Hippocampal formation (tissue), 2 donors: ENCODE measurements around the gene USP3.
A peak's percentile ranks its signal among the peaks of the same experiment; 100 is the strongest.
"Not testable (repeated sequence)": the region's sequence is repeated elsewhere in the genome, so short reads cannot be mapped to it uniquely, and the experiment has no call there.

Experiments
- DNase-seq, 2 donors: peaks; one replicate each; lab custom pipeline; 2025; lab: John Stamatoyannopoulos, UW

USP3 gene

GRCh38 chr15:63476229-63476632 lies 28.2 kb upstream of the USP3 start:
- no peak for DNase-seq

GRCh38 chr15:63478243-63478642 lies 26.1 kb upstream of the USP3 start:
- DNase-seq: no peak

DNA sequence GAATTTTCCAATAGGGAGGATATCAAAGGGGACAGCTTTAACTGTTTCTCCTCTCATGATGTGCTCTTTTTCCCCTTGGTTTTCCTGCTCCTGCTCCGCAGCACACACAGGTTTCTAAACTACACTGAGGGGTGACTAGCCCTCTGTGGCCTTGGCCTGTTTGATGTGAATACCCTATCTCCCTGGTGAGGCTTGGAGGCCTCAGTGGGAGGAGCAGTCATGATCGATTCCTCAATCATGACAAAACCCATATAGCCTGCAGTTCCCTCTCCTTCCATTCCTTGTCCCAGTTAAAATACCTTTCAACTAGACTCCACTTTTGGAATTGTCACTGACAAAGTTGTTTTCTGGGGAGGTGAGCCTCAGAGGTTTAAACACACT lies 24.0 kb upstream of the USP3 start:
- DNase-seq: no peak

- no peak for DNase-seq
Measured at GRCh38 chr15:63481105-63481810, 23.1 kb upstream of the USP3 start.

DNA sequence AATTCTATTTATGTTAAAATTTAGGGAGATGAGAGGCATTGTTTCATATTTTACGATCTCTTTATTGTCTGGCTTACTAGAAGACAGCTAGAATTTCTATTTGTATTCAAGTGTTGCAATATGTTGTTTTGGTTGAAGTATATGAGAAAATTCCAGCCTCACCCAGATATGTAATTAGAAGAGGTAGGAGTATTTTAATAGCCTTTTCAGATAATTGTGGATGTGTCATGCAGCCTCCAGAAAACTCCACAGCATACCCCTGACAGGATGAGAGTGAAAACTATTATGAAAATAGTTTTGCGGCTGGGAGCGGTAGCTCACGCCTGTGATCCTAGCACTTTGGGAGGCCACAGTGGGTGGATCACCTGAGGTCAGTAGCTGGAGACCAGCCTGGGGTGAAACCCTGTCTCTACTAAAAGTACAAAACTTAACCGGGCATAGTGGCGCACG lies 21.5 kb upstream of the USP3 start:
- no peak for DNase-seq

- DNase-seq: no peak
Measured at GRCh38 chr15:63483521-63484371, 20.6 kb upstream of the USP3 start.

- no peak for DNase-seq
Measured at GRCh38 chr15:63484433-63485186, 19.8 kb upstream of the USP3 start.

GRCh38 chr15:63487076-63487757 lies 17.2 kb upstream of the USP3 start:
- DNase-seq: peak in 1 of 2 donors; percentile 74

DNA sequence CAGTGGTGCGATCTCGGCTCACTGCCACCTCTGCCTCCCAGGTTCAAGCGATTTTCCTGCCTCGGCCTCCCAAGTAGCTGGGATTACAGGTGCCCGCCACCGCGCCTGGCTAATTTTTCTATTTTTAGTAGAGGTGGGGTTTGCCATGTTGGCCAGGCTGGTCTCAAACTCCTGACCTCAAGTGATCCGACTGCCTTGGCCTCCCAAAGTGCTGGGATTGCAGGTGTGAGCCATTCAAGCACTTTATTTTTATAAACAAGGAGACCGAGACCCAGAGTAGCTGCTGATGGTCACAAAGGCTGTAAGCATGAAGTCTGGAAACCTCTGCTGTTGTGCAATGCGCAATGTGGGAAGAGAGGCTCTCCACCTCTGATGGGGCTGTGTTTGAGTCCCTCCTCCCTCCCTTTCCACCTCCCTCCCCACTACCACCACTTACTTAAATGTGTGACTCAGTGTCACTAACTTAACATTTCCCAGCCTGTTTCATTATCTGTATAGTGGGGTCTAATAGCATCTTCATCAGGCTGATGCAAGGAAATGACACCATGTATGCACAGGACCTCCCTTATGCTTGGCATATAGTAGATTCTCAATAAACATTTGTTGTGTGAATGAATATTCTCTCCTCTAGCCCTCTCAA lies 16.5 kb upstream of the USP3 start:
- DNase-seq: not testable (repeated sequence)

- no peak for DNase-seq
Measured at GRCh38 chr15:63488398-63488960, 15.9 kb upstream of the USP3 start.

DNA sequence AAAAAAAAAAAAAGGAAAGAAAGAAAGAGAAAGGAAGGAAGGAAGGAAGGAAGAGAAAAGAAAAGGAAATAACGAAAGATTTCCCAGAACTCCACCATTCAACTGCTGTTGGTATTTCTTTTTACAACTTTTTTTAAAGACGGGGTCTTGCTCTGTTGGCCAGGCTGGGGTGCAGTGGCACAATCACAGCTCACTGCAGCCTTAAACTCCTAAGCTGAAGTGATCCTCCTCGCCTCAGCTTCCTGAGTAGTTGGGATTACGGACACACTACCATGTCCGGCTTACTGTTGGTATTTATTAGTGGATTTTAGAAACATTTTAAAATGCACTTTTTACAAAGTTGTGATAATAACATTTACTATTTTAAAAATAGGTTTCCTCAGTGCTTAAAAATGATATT lies 15.0 kb upstream of the USP3 start:
- DNase-seq: no peak

DNA sequence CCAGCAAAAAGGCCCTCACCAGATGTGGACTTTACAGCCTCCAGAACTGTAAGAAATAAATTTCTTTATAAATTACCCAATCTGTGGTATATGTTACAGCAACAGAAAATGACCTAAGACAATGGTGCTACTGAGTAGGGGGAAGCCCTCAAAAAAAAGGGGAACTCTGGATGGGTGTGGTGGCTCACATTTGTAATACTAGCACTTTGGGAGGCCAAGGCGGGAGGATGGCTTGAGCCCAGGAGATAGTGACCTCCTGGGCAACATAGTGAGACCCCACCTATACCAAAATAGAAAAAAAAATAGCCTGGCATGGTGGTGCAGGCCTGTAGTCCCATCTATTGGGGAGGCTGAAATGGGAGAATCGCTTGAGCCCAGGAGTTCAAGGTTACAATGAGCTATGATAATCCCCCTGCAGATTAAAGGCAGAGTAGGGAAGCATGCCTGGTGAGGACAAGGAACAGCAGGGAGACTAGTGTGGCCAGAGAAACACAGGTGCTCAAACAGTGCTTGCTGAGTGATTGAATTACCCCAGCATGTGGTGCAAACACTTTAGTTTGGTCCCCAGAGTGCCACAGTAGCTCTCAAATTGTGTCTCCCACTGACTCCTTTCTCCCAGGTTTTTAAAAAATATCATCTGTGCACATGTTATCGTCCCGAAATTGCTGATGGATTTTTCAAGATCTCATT lies 13.9 kb upstream of the USP3 start:
- no peak for DNase-seq

- no peak for DNase-seq
Measured at GRCh38 chr15:63491116-63491827, 13.1 kb upstream of the USP3 start.

DNA sequence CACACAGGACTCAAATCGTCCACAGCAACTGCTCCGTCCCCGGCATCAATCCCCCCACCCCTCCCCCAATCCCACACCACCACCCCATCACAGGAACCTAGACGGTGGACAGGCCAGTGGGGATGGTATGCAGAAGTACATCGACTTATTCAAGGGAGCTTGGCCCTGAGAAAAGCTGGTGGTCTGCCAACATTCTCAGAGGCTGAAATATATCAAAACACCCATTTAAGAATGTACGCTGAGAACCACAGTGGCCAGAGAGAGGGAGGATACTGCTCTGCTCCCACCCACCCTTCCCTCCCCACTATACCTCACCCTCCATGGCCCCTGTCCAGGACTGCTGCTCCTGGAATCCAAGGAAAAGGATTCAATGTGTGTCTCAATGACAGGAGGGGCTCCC lies 12.4 kb upstream of the USP3 start:
- DNase-seq: no peak

DNA sequence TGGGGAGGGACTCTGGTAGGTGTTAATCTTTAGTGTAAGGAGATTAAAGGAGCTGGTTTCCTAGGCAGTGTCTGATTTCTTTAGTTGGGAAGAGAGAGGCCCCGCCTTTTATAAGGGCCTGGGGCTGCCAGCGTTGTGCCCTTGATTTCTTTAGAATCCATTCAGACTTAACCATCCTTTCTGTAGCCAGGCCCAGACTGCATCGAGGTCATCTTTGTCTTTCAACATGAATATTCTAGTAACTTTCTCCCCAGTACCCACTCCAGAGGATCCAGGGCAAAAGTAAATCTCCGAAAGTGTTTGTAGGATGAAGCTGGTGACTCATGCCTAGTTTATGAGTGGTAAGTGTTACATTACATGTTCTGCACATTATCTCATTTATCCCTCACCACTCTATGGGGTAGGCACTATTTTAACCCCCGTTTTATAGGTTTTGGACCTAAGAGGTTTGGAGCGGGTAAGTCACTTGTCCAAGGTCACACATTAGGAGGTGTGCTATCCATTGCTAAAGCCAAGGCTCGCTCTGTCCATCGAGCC lies 11.8 kb upstream of the USP3 start:
- DNase-seq: no peak

DNA sequence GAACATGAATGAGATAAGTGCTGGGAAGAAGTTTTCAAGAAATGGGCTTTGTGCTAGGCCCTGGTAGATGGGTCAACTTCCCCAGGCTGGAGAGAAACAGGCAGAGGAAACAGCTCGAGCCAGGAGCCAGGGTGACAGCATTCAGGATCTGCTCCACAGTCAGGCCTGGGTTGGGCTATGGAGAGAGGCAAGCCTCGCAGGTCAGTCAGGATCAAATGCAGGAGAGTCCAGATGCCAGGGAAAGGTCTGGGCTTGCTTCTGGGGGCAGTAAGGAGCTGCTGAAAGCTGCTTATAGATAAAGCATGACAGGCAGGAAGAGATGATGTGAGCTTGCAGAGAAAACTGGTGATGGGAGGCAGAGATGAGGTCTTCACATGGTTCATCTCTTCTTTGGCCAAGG lies 11.0 kb upstream of the USP3 start:
- DNase-seq: no peak

GRCh38 chr15:63494408-63494807 lies 10.0 kb upstream of the USP3 start:
- no peak for DNase-seq

DNA sequence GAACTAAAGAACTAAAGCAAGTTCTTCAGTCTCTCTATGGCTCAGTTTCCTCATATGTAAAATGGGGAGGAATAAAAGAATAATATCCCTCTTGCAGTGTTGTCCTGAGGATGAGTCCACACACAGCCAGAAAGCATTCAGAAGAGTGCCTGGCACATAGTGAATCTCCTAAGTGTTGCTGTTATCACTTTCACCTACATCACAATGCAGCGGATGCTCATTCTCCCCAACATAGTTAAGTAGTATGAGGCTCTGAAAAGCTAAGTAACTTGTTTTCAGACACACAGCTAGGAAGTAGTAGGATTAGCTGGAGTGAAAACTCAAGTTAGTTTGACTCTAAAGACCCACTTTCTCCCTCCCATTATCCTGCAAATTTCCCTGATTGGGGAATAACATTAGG lies 9.1 kb upstream of the USP3 start:
- DNase-seq: no peak

DNA sequence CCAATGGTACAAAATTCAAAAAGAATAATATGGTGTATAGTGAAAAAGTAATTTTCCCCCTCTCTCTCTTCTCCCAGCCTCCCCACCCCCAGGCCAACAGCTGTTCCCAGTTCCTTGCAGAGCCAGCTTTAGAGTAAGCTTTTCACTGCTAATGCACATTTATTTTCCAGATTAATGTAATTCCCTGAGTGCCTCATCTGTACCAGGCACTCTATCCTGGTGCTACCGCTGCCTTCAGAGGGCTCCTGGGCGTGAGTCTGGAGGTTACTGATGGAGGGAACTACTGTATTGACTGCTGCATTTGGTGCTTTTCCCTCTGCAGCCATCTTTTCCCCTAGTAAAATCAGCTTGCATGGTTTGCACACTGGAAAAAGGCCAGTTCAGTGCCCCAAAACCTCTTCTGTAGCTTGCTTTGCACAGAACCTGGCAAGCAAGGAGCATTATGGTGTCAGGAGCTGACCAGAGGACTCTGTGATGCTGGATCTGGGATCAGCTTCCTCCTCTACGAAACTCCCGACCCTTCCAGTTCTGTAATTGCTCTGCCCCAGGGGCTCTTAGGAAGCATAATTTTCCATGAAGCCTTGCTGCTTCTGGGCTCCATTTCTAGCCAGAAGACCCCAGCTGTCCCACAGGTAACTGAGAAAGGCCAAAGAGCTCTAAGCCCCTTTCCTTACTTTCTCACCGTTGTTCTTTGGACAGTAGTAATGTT lies 8.5 kb upstream of the USP3 start:
- DNase-seq: no peak
